GM12873 (cell line): ENCODE measurements around the gene SLC7A9.

ENCODE experiments used
- CTCF ChIP-seq: IDR thresholded peaks from 2 replicates; pipeline ENCODE4 v1.5.1; 2012; ENCODE audit warnings: low read depth, mild to moderate bottlenecking, moderate library complexity, low read length, control low read depth; ENCODE audit not compliant: insufficient read depth; ENCODE audit errors: missing control alignments

SLC7A9 gene

GRCh38 chr19:32866564-32867265 is 2.9 kb downstream of the SLC7A9 start:
- no peak for TF ChIP-seq CTCF

- no peak for TF ChIP-seq CTCF
Measured at GRCh38 chr19:32866061-32866460, 3.5 kb downstream of the SLC7A9 start.

GRCh38 chr19:32865326-32865725 is 4.2 kb downstream of the SLC7A9 start:
- TF ChIP-seq CTCF = no peak

- TF ChIP-seq CTCF = no peak
Measured at GRCh38 chr19:32864318-32865007, 5.1 kb downstream of the SLC7A9 start.

- TF ChIP-seq CTCF = no peak
Measured at GRCh38 chr19:32863841-32864240, 5.7 kb downstream of the SLC7A9 start.

- no peak for TF ChIP-seq CTCF
Measured at GRCh38 chr19:32863301-32863700, 6.3 kb downstream of the SLC7A9 start.

GRCh38 chr19:32862741-32863140 is 6.8 kb downstream of the SLC7A9 start:
- no peak for TF ChIP-seq CTCF
